ENCODE measurements around the gene TRIM54.
A peak's percentile ranks its signal among the peaks of the same experiment; 100 is the strongest.

TRIM54 gene, protein sequence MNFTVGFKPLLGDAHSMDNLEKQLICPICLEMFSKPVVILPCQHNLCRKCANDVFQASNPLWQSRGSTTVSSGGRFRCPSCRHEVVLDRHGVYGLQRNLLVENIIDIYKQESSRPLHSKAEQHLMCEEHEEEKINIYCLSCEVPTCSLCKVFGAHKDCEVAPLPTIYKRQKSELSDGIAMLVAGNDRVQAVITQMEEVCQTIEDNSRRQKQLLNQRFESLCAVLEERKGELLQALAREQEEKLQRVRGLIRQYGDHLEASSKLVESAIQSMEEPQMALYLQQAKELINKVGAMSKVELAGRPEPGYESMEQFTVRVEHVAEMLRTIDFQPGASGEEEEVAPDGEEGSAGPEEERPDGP

DNA sequence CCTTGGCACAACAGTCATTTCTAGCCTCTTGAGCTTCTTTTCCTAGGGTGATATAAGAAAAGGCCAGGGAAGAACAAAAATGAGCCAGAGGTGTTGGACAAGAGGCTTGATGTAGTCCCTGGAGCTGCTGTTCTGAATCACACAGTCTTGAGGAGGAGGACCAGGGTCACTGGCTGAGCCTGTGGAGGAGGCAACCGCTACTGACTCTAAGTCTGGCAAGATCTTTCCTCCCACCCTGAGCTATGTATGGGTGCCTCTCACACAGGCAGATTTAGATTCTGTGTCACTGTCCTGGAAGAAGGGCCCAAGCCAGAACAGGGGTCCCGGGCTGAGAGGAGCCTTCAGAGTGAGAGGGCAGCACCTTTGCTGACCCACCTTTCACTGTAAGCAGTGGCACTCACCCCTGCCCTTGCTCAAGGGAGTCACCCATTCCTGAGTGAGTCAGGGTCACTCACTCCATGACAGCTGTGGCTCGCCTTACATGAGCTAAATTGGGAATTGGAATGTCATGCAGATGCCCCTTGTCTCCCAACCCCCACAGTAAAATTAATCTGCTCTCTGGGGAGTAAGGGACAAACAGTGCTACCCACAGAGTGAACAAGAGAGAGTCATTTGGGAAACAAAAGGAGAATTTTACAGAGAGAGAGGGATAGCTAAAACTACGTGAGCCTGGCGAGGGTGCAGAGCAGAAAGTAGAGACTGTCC lies at the start of gene TRIM54:
Gene TRIM54, plus strand, starts transcription at position 575 of the 705 bp plus-strand sequence. CDS start 303 bp downstream, outside the sequence.
- H3K4me3 Mint-ChIP-seq = no peak within 1 kb of the TSS
- H3K27ac Mint-ChIP-seq = no peak within 1 kb of the TSS
- peaks cover 31% of the 10 kb centered on the region for H3K27me3 Mint-ChIP-seq
- H3K4me1 Mint-ChIP-seq (ENCODE audit: low read depth) = peaks cover 4% of the 10 kb centered on the region
- DNase-seq = no peak
- no peaks in the 10 kb centered on the region for H3K9me3 Mint-ChIP-seq
- no peaks in the 10 kb centered on the region for H3K36me3 Mint-ChIP-seq (ENCODE audit: low read depth)

DNA sequence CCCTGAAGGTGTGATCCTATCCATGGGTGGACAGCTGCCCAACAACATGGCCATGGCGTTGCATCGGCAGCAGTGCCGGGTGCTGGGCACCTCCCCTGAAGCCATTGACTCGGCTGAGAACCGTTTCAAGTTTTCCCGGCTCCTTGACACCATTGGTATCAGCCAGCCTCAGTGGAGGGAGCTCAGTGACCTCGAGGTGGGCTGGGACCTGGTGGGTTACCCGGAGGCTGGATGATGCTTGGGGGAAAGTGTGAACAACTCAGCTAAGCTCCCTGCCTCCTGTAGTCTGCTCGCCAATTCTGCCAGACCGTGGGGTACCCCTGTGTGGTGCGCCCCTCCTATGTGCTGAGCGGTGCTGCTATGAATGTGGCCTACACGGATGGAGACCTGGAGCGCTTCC lies 48.9 kb upstream of the TRIM54 start:
- Mint-ChIP-seq H3K4me3 (no peak overlapping the region), H3K27me3 (no peaks in the 10 kb centered on the region), H3K36me3 (ENCODE audit: low read depth) (peaks cover 96% of the 10 kb centered on the region), H3K9me3 (no peaks in the 10 kb centered on the region), H3K4me1 (ENCODE audit: low read depth) (no peaks in the 10 kb centered on the region), H3K27ac (no peak overlapping the region)
- DNase-seq = no peak

DNA sequence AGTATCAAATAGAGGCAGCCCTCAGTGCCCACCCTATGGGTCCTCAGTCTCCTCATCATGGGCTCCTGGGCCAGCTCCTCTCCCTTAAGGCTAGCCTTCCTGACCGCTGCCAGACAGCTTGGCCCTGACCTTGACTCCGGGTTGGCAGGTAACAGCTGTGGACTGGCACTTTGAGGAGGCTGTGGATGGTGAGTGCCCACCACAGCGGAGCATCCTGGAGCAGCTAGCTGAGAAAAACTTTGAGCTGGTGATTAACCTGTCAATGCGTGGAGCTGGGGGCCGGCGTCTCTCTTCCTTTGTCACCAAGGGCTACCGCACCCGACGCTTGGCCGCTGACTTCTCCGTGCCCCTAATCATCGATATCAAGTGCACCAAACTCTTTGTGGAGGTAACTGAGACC lies 46.1 kb upstream of the TRIM54 start:
- DNase-seq = no peak
- H3K27ac Mint-ChIP-seq = peak overlapping the region; percentile 16
- no peaks in the 10 kb centered on the region for H3K4me1 Mint-ChIP-seq (ENCODE audit: low read depth)
- no peaks in the 10 kb centered on the region for H3K9me3 Mint-ChIP-seq
- H3K4me3 Mint-ChIP-seq = no peak overlapping the region
- peaks cover 100% of the 10 kb centered on the region for H3K36me3 Mint-ChIP-seq (ENCODE audit: low read depth)
- no peaks in the 10 kb centered on the region for H3K27me3 Mint-ChIP-seq

DNA sequence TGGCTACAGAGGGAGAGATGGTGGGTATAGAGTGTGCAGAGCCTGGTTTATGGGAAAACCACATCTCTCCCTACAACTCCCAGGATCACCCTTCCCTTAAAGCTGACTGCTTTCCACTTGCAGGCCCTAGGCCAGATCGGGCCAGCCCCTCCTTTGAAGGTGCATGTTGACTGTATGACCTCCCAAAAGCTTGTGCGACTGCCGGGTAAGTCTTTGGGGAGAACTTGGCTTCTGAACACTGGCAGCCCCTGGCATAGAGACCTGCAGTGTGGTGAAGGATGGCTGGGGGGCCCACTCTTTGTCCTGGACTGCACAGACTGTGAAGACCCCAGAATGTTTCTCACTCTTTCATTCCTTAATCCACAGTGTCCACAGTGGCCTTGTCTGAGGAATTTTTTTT lies 45.6 kb upstream of the TRIM54 start:
- Mint-ChIP-seq H3K27me3 (no peaks in the 10 kb centered on the region), H3K27ac (peak overlapping the region; percentile 16), H3K36me3 (ENCODE audit: low read depth) (peaks cover 100% of the 10 kb centered on the region), H3K4me1 (ENCODE audit: low read depth) (no peaks in the 10 kb centered on the region), H3K4me3 (no peak overlapping the region), H3K9me3 (no peaks in the 10 kb centered on the region)
- DNase-seq = no peak

DNA sequence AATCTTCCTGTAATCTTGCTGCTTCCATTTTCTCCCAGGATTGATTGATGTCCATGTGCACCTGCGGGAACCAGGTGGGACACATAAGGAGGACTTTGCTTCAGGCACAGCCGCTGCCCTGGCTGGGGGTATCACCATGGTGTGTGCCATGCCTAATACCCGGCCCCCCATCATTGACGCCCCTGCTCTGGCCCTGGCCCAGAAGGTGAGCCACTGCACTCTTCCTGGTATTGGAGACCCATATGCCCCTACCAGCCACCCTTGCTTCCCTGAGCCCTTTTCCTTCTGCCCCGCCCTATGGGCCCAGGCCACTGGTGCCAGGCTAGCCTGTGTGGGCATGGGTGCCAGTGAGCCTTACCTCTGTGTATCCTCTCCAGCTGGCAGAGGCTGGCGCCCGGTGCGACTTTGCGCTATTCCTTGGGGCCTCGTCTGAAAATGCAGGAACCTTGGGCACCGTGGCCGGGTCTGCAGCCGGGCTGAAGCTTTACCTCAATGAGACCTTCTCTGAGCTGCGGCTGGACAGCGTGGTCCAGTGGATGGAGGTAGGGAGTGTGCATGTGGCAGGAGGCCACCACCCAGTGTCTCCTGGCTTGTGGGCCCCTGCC lies 44.8 kb upstream of the TRIM54 start:
- Mint-ChIP-seq H3K4me3 (no peak overlapping the region), H3K9me3 (no peaks in the 10 kb centered on the region), H3K27me3 (no peaks in the 10 kb centered on the region), H3K4me1 (ENCODE audit: low read depth) (no peaks in the 10 kb centered on the region), H3K36me3 (ENCODE audit: low read depth) (peaks cover 100% of the 10 kb centered on the region), H3K27ac (no peak overlapping the region)
- no peak for DNase-seq

DNA sequence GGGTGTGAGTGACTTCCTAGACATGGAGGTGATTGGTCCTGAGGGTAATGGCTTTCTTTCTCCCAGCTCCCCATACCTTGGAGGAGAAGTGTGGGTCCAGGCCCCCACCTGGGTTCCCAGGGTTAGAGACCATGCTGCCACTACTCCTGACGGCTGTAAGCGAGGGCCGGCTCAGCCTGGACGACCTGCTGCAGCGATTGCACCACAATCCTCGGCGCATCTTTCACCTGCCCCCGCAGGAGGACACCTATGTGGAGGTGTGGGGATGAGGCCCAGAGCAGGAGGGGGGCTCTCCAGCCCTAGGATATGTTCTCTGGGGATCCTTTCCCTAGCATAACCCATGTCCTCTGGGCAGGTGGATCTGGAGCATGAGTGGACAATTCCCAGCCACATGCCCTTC lies 43.3 kb upstream of the TRIM54 start:
- no peak for DNase-seq
- Mint-ChIP-seq H3K36me3 (ENCODE audit: low read depth) (peaks cover 100% of the 10 kb centered on the region), H3K4me3 (no peak overlapping the region), H3K4me1 (ENCODE audit: low read depth) (no peaks in the 10 kb centered on the region), H3K27me3 (no peaks in the 10 kb centered on the region), H3K9me3 (no peaks in the 10 kb centered on the region), H3K27ac (no peak overlapping the region)

DNA sequence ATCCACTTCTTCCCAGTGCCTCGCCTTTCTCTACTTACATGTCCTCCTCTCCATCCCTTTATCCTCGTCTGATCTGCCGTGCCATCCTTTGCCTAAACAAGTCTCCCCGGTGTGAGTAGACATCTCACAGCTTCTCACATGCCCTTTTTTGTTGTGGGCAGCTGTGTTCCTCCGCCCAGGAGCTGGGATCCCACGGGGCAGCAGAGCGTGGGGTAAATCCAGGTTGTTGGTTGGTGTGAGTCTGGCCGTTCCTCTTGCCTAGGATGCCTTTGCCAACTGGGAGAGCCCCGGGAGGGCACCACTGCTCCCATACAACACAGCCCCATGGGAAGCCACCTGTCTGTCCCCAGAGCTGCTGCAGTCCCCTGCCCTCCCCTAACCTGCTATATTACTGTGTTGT lies 41.8 kb upstream of the TRIM54 start:
- peaks cover 95% of the 10 kb centered on the region for H3K36me3 Mint-ChIP-seq (ENCODE audit: low read depth)

DNA sequence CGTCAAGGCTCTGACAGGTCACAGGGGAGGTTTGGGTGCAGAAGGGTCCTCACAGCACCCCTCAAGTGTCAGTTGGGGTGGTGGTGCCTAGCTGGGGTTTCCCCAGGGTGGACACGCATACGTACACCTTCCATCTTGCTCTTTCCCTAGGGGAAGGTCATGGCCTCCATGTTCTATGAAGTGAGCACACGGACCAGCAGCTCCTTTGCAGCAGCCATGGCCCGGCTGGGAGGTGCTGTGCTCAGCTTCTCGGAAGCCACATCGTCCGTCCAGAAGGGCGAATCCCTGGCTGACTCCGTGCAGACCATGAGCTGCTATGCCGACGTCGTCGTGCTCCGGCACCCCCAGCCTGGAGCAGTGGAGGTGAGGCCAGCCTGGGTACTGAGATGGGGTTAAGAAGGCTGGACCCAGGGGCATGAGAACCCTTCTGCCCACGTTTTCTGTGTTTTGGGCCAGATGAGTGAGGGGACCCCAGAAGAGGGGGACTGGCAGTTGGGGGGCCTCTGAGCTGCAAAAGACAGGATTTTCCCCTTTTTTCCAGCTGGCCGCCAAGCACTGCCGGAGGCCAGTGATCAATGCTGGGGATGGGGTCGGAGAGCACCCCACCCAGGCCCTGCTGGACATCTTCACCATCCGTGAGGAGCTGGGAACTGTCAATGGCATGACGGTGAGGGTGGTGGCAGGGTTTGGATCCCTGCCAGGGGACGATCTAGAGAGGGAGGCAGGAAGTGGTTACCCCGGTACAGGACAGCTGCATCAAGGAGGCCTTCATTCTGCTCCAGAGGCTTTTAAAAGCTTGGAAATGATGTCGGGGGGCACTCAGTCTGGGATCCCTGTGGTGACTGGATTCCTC lies 40.2 kb upstream of the TRIM54 start:
- no peaks in the 10 kb centered on the region for H3K27me3 Mint-ChIP-seq
- peak overlapping the region; percentile 22 for H3K27ac Mint-ChIP-seq
- H3K4me1 Mint-ChIP-seq (ENCODE audit: low read depth) = no peaks in the 10 kb centered on the region
- H3K36me3 Mint-ChIP-seq (ENCODE audit: low read depth) = peaks cover 79% of the 10 kb centered on the region
- no peaks in the 10 kb centered on the region for H3K9me3 Mint-ChIP-seq
- no peak for DNase-seq
- no peak overlapping the region for H3K4me3 Mint-ChIP-seq

More for the DNA sequence above, 41.8 kb upstream of the TRIM54 start:
- peak overlapping the region; percentile 27 for H3K27ac Mint-ChIP-seq
- no peak for DNase-seq
- H3K4me3 Mint-ChIP-seq = no peak overlapping the region
- H3K9me3 Mint-ChIP-seq = no peaks in the 10 kb centered on the region
- no peaks in the 10 kb centered on the region for H3K4me1 Mint-ChIP-seq (ENCODE audit: low read depth)
- H3K27me3 Mint-ChIP-seq = no peaks in the 10 kb centered on the region

DNA sequence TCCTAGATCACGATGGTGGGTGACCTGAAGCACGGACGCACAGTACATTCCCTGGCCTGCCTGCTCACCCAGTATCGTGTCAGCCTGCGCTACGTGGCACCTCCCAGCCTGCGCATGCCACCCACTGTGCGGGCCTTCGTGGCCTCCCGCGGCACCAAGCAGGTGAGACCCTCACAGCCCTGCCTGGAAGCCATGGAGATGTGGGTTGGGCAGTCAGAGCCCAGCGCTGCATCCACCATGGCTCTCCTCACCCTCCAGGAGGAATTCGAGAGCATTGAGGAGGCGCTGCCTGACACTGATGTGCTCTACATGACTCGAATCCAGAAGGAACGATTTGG lies 39.6 kb upstream of the TRIM54 start:
- Mint-ChIP-seq H3K36me3 (ENCODE audit: low read depth) (peaks cover 73% of the 10 kb centered on the region), H3K9me3 (no peaks in the 10 kb centered on the region), H3K27me3 (no peaks in the 10 kb centered on the region), H3K4me3 (no peak overlapping the region), H3K4me1 (ENCODE audit: low read depth) (no peaks in the 10 kb centered on the region), H3K27ac (no peak overlapping the region)
- DNase-seq = no peak

DNA sequence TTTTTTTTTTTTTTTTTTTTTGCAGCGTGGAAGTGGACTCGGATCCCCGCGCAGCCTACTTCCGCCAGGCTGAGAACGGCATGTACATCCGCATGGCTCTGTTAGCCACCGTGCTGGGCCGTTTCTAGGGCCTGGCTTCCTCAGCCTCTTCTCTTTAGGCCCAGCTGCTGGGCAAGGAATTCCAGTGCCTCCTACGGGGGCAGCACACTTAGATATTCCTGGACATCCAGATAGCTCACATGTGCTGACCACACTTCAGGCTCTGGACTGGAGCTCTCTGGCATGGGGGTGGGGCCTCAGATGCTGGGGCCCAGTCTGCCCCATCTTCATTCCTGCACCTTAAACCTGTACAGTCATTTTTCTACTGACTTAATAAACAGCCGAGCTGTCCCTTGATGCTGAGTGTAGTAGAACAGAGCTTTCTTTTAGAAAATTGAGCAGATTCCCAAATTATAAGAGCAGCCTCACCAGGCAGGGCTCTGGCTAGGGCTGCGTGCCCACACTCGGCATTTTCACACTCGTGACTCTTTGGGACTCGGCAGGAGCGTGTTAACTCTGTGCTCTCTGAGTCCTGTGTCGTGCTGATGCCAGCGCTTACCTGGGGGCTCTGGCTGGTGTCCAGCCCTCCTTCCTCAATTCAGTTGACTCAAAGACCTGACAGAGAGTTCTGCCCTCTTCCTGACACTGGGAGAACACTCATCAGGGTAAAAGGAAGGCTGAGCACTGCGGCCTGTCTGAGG lies 38.7 kb upstream of the TRIM54 start:
- Mint-ChIP-seq H3K4me3 (no peak overlapping the region), H3K36me3 (ENCODE audit: low read depth) (peaks cover 63% of the 10 kb centered on the region), H3K4me1 (ENCODE audit: low read depth) (no peaks in the 10 kb centered on the region), H3K27ac (no peak overlapping the region), H3K27me3 (no peaks in the 10 kb centered on the region), H3K9me3 (no peaks in the 10 kb centered on the region)
- DNase-seq = no peak

DNA sequence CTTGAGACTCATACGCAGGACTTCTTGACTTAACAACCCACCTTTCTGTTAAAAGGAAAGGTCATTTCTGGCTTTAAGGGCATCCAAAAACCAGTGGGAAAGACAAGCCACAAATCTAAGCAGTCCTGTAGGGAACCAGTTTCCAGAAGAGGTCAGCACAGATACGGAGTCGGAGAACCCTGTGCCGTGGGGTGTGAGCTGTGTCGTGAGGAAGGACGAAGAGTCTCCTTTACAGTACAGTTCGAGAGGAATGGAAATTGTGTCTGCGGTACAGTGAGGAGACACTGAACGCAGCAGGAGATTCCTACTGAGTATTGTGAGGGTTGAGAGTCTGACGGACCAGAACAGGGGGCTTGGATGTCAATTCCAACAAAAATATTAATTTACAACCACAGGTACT lies 37.1 kb upstream of the TRIM54 start:
- no peak for DNase-seq
- H3K36me3 Mint-ChIP-seq (ENCODE audit: low read depth) = peaks cover 47% of the 10 kb centered on the region
- no peak overlapping the region for H3K4me3 Mint-ChIP-seq

DNA sequence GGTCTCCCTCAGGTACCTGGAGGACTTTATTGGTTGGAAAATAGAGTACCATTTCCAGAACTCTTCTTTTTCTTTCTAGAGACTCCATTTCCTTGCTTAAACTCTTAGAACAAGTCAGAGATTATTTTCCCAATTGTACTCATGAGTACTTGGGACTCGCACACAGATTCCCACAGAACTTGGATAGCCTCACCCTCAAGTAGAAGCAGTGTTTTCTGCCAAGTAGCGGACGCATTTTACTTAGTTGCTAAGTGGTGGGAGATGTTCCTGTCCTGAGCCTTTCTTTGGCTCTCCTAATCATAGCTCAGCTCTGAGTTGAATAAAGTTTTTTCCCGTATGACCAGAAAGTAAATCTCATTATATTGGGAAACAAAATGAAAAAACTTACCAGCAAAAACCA lies 36.6 kb upstream of the TRIM54 start:
- H3K4me3 Mint-ChIP-seq = no peak overlapping the region
- H3K9me3 Mint-ChIP-seq = no peaks in the 10 kb centered on the region
- no peaks in the 10 kb centered on the region for H3K27me3 Mint-ChIP-seq
- H3K4me1 Mint-ChIP-seq (ENCODE audit: low read depth) = no peaks in the 10 kb centered on the region
- H3K36me3 Mint-ChIP-seq (ENCODE audit: low read depth) = peaks cover 42% of the 10 kb centered on the region
- peak overlapping the region; percentile 22 for H3K27ac Mint-ChIP-seq
- DNase-seq = no peak

More for the DNA sequence above, 37.1 kb upstream of the TRIM54 start:
- Mint-ChIP-seq H3K9me3 (no peaks in the 10 kb centered on the region), H3K27me3 (no peaks in the 10 kb centered on the region), H3K27ac (no peak overlapping the region), H3K4me1 (ENCODE audit: low read depth) (no peaks in the 10 kb centered on the region)

DNA sequence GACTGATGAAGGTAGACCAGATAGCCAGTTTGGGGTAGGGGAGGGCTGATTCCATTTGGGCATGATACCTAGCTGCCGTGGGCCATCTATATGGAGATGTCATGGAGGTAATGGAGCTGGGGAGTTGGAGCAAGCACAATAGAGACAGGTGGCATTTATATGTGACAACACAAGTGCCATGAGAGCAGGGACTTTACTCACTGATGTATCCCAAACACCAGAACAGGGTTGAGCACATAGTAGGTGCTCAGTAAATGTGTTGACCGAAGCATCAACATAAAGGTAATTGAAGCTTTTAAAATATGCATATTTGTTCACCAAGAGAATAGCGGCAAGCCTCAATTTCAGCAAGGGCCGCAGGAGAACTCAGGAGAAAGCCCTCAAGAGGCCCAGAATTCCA lies 34.3 kb upstream of the TRIM54 start:
- Mint-ChIP-seq H3K4me3 (no peak overlapping the region), H3K36me3 (ENCODE audit: low read depth) (peaks cover 20% of the 10 kb centered on the region), H3K27ac (no peak overlapping the region), H3K9me3 (no peaks in the 10 kb centered on the region), H3K4me1 (ENCODE audit: low read depth) (no peaks in the 10 kb centered on the region), H3K27me3 (peaks cover 14% of the 10 kb centered on the region)
- DNase-seq = no peak
